Measurements from ENCODE around the gene PHACTR3.
"Not testable (repeated sequence)": the region's sequence is repeated elsewhere in the genome, so short reads cannot be mapped to it uniquely, and the experiment has no call there.

DNA sequence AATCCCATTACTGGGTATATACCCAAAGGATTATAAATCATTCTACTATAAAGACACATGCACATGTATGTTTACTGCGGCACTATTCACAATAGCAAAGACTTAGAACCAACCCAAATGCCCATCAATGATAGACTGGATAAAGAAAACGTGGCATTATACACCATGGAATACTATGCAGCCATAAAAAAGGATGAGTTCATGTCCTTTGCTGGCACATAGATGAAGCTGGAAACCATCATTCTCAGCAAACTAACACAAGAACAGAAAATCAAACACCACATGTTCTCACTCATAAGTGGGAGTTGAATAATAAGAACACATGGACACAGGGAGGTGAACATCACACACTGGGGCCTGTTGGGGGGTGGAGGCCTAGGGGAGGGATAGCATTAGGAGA lies 285.7 kb downstream of the PHACTR3 start:
- TF ChIP-seq, protein P1, sequence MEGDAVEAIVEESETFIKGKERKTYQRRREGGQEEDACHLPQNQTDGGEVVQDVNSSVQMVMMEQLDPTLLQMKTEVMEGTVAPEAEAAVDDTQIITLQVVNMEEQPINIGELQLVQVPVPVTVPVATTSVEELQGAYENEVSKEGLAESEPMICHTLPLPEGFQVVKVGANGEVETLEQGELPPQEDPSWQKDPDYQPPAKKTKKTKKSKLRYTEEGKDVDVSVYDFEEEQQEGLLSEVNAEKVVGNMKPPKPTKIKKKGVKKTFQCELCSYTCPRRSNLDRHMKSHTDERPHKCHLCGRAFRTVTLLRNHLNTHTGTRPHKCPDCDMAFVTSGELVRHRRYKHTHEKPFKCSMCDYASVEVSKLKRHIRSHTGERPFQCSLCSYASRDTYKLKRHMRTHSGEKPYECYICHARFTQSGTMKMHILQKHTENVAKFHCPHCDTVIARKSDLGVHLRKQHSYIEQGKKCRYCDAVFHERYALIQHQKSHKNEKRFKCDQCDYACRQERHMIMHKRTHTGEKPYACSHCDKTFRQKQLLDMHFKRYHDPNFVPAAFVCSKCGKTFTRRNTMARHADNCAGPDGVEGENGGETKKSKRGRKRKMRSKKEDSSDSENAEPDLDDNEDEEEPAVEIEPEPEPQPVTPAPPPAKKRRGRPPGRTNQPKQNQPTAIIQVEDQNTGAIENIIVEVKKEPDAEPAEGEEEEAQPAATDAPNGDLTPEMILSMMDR (IDR thresholded peaks at IDR 0.05; ENCODE audit: low read length), result not testable (repeated sequence)
- not testable (repeated sequence) for TF ChIP-seq EZH2 (IDR thresholded peaks at IDR 0.05; ENCODE audit: borderline replicate concordance, low read length)

All from OCI-LY1 (cell line).